Measurements from ENCODE around the gene TBC1D1. TPM values are rescaled to one million over a fixed set of nuclear protein-coding genes. Genes with fewer than 3 reads are reported as not detected.

TBC1D1 gene
- total RNA-seq, 2 donors from 2014 or later, result 49.8 to 129 TPM

GRCh38 chr4:38086849-38087226 lies 196.0 kb downstream of the TBC1D1 start:
- no peak overlapping the region for H3K27ac ChIP-seq
- H3K36me3 ChIP-seq, result no peaks in the 10 kb centered on the region
- H3K9me3 ChIP-seq, result no peaks in the 10 kb centered on the region
- WGBS, result 61% methylated on average over 2 of the region's 2 CpGs
- intact Hi-C loops (cut with DNase I), result no loop called here
- TF ChIP-seq CTCF (IDR thresholded peaks at IDR 0.05), result no peak
- TF ChIP-seq POLR2A (IDR thresholded peaks at IDR 0.05), result no peak
- TF ChIP-seq POLR2AphosphoS5 (IDR thresholded peaks at IDR 0.05), result no peak
- H3K27me3 ChIP-seq (replicated peaks; ENCODE audit: insufficient read depth), result no peaks in the 10 kb centered on the region
- DNase-seq (ENCODE audit: low spot score), result no peak
- H3K4me3 ChIP-seq, result no peak overlapping the region
- peaks cover 4% of the 10 kb centered on the region for H3K4me1 ChIP-seq (replicated peaks)

- no peak for DNase-seq (ENCODE audit: low spot score)
- intact Hi-C loops (cut with DNase I), result no loop called here
- Histone ChIP-seq H3K4me1 (replicated peaks) (peaks cover 4% of the 10 kb centered on the region), H3K4me3 (no peak overlapping the region), H3K27me3 (replicated peaks; ENCODE audit: insufficient read depth) (no peaks in the 10 kb centered on the region), H3K9me3 (no peaks in the 10 kb centered on the region), H3K27ac (no peak overlapping the region), H3K36me3 (no peaks in the 10 kb centered on the region)
- TF ChIP-seq CTCF (IDR thresholded peaks at IDR 0.05) (no peak), POLR2AphosphoS5 (IDR thresholded peaks at IDR 0.05) (no peak), POLR2A (IDR thresholded peaks at IDR 0.05) (no peak)
Measured at GRCh38 chr4:38088321-38088720, 197.4 kb downstream of the TBC1D1 start.

GRCh38 chr4:38089961-38090360 lies 199.1 kb downstream of the TBC1D1 start:
- Histone ChIP-seq H3K9me3 (no peaks in the 10 kb centered on the region), H3K36me3 (no peaks in the 10 kb centered on the region), H3K27me3 (replicated peaks; ENCODE audit: insufficient read depth) (no peaks in the 10 kb centered on the region), H3K27ac (no peak overlapping the region), H3K4me1 (replicated peaks) (peaks cover 4% of the 10 kb centered on the region), H3K4me3 (no peak overlapping the region)
- intact Hi-C loops (cut with DNase I), result no loop called here
- DNase-seq (ENCODE audit: low spot score), result no peak
- no peak for TF ChIP-seq CTCF (IDR thresholded peaks at IDR 0.05)
- no peak for TF ChIP-seq POLR2A (IDR thresholded peaks at IDR 0.05)
- TF ChIP-seq POLR2AphosphoS5 (IDR thresholded peaks at IDR 0.05), result no peak
- WGBS, result 83% methylated on average over 4 of the region's 4 CpGs

DNA sequence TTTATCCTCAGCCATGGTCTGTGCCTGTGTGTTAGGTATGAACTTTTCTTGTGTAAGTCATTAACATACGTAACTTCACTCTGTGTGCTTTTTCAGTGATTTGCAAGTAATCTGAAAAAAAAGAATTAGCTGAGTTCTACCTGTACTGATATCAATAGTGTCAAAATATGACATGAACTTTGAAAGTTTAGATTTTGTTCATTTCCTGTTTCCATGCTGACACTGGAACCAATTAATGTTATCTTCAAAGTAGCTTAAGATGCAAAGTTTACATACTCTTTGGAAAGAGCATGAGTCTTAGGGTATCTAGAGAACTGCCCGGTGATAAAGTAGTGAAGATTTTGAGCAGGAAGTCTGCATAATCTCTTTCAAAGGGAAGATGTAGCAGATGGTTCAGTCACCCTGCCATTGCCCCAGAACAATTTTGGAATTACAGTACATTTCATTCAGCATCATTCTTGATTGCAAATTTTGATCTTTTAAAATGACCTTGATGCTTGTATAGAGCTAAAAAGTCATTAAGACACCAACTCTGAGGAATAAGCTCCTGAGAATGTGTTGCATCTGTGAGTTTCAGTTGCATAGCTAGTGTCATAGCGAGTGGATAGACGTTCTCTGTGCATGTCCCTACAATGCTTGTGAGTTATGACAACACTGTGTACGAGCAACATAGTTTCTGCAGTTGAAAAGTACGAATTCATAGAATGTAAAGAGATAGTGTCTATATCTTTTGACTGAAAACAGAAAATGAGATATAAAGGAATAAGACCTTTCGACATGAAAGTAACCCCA lies 199.8 kb downstream of the TBC1D1 start:
- intact Hi-C loops (cut with DNase I), result no loop called here
- no peak overlapping the region for H3K4me3 ChIP-seq
- peaks cover 4% of the 10 kb centered on the region for H3K4me1 ChIP-seq (replicated peaks)
- no peaks in the 10 kb centered on the region for H3K27me3 ChIP-seq (replicated peaks; ENCODE audit: insufficient read depth)
- no peaks in the 10 kb centered on the region for H3K9me3 ChIP-seq
- DNase-seq (ENCODE audit: low spot score), result no peak
- no peak for TF ChIP-seq POLR2A (IDR thresholded peaks at IDR 0.05)
- no peak for TF ChIP-seq POLR2AphosphoS5 (IDR thresholded peaks at IDR 0.05)
- no peak for TF ChIP-seq CTCF (IDR thresholded peaks at IDR 0.05)
- H3K27ac ChIP-seq, result peak overlapping the region in 1 of 2 donors; percentile 59
- no peaks in the 10 kb centered on the region for H3K36me3 ChIP-seq
- WGBS, result 82% methylated on average over 7 of the region's 7 CpGs

GRCh38 chr4:38091636-38092035 lies 200.8 kb downstream of the TBC1D1 start:
- Histone ChIP-seq H3K27ac (peak overlapping the region in 1 of 2 donors; percentile 59), H3K4me1 (replicated peaks) (peaks cover 4% of the 10 kb centered on the region), H3K36me3 (no peaks in the 10 kb centered on the region), H3K27me3 (replicated peaks; ENCODE audit: insufficient read depth) (no peaks in the 10 kb centered on the region), H3K9me3 (no peaks in the 10 kb centered on the region), H3K4me3 (no peak overlapping the region)
- WGBS, result 26% methylated on average over 1 of the region's 1 CpG
- intact Hi-C loops (cut with DNase I), result no loop called here
- peak; percentile 80 for DNase-seq (ENCODE audit: low spot score)
- TF ChIP-seq POLR2A (IDR thresholded peaks at IDR 0.05) (no peak), POLR2AphosphoS5 (IDR thresholded peaks at IDR 0.05) (peak; percentile 94)

Measured in prostate gland (tissue), 2 donors.